GM12878 (cell line): ENCODE results near the gene ADGRG1. TPM values are rescaled to one million over a fixed set of nuclear protein-coding genes. Genes with fewer than 3 reads are reported as not detected.
"Not testable (repeated sequence)": the region's sequence is repeated elsewhere in the genome, so short reads cannot be mapped to it uniquely, and the experiment has no call there.

ENCODE experiments used
- ATAC-seq: fragments of 200-7000 bp; cut with Tn5 transposase; 3 replicates; pipeline ENCODE4 v1.9.1; 2020; ENCODE audit warnings: mild to moderate bottlenecking, moderate library complexity
- BruUV-seq: library from RNA; stranded (reverse); fragments of 400-500 nt; replicated peaks from 2 replicates; lab custom pipeline; 2021; lab: Mats Ljungman, UMichigan
- CTCF ChIA-PET: fragments of 300-600 bp; sonication (Branson Sonifier 250); formaldehyde crosslinking; extraction: SDS; loops from one replicate; lab custom pipeline; 2021; ENCODE audit warnings: inconsistent platforms; lab: Yijun Ruan, JAX
- POLR2A ChIA-PET: fragments of 350-600 bp; formaldehyde crosslinking; extraction: SDS; loops from one replicate; lab custom pipeline; 2021; ENCODE audit warnings: inconsistent platforms; lab: Charles Lee
- RAD21 ChIA-PET: fragments of 300-600 bp; sonication (Branson Sonifier 250); formaldehyde crosslinking; loops from one replicate; lab custom pipeline; 2023; ENCODE audit warnings: antibody characterized with exemption; ENCODE audit not compliant: unreplicated experiment; lab: Charles Lee
- SMC1A ChIA-PET: fragments of 300-600 bp; sonication (Branson Sonifier 250); formaldehyde crosslinking; loops from one replicate; lab custom pipeline; 2023; ENCODE audit not compliant: unreplicated experiment, uncharacterized antibody; lab: Charles Lee
- DNase-seq: peaks from one replicate; pipeline ENCODE4 v3.0.0-alpha.2; 2011; ENCODE audit warnings: low read depth, low spot score
- FAIRE-seq: peaks from 3 replicates; lab custom pipeline; 2011; peaks lifted over from hg19 to GRCh38; lab: Jason Lieb, UNC
- H2AFZ ChIP-seq: 2 replicates; pipeline ENCODE4 v1.6.0; 2011; ENCODE audit warnings: low read depth, low read length, control low read depth; ENCODE audit not compliant: control insufficient read depth
- H3K27ac ChIP-seq: 2 replicates; pipeline ENCODE4 v1.5.1; 2011; ENCODE audit warnings: control low read depth; ENCODE audit not compliant: control insufficient read depth, insufficient read depth
- H3K27me3 ChIP-seq, 2 experiments: replicated peaks in 1 of 2; 2 replicates each; pipeline versions ENCODE4 v1.6.0 to v1.6.1; 2011; ENCODE audit warnings: low read length in 1 of 2; ENCODE audit not compliant: control insufficient read depth in 2 of 2, insufficient read depth in 2 of 2
- H3K36me3 ChIP-seq, 2 experiments: 2 replicates each; pipeline ENCODE4 v1.5.1; 2011; ENCODE audit warnings: low read length in 1 of 2; ENCODE audit not compliant: control insufficient read depth in 2 of 2, insufficient read depth in 2 of 2
- H3K4me1 ChIP-seq: 2 replicates; pipeline ENCODE4 v1.6.1; 2011; ENCODE audit warnings: mild to moderate bottlenecking, low read length, moderate library complexity, mixed read lengths; ENCODE audit not compliant: control insufficient read depth, insufficient read depth
- H3K4me2 ChIP-seq: 2 replicates; pipeline ENCODE4 v1.6.0; 2011; ENCODE audit warnings: control low read depth; ENCODE audit not compliant: control insufficient read depth, insufficient read depth
- H3K4me3 ChIP-seq: fragments of 200-600 bp; sonication (generic); 2 replicates; pipeline ENCODE4 v1.5.1; 2016
- H3K79me2 ChIP-seq: 2 replicates; pipeline ENCODE4 v1.6.0; 2011; ENCODE audit warnings: low read length; ENCODE audit not compliant: control insufficient read depth, insufficient read depth
- H3K9ac ChIP-seq: 2 replicates; pipeline ENCODE4 v1.8.0; 2011; ENCODE audit warnings: low read length, control low read depth, mixed read lengths; ENCODE audit not compliant: control insufficient read depth, insufficient read depth
- H3K9me3 ChIP-seq: replicated peaks from 3 replicates; pipeline ENCODE4 v1.5.1; 2011; ENCODE audit warnings: mild to moderate bottlenecking, low read length; ENCODE audit not compliant: control insufficient read depth, insufficient read depth
- H4K20me1 ChIP-seq: 2 replicates; pipeline ENCODE4 v1.6.0; 2011; ENCODE audit not compliant: control insufficient read depth, insufficient read depth
- ZBED1 ChIP-seq: IDR thresholded peaks from 2 replicates; pipeline ENCODE4 v1.6.1; 2016; ENCODE audit warnings: borderline replicate concordance
- WGBS: methylation state at CpG from one replicate; pipeline ENCODE4 v1.1.6; 2016; ENCODE audit warnings: low lambda C conversion rate; ENCODE audit not compliant: insufficient replicate concordance, insufficient coverage; ENCODE audit errors: missing lambda C conversion rate; 5-methylcytosine and 5-hydroxymethylcytosine counted together
- in situ Hi-C: fragments of 300-500 bp; cut with MboI; formaldehyde crosslinking; loops from 9 replicates; pipeline ENCODE4 v1.14.3; 2018; ENCODE audit warnings: mixed read lengths
- intact Hi-C: fragments of 100-400 bp; cut with micrococcal nuclease; formaldehyde crosslinking; loops from one replicate; pipeline ENCODE4 v1.14.2; 2022; ENCODE audit not compliant: unreplicated experiment
- polyA plus RNA-seq, 11 experiments: library from polyadenylated mRNA; depleted of rRNA in 4 of 11; unstranded in 6 of 11; stranded (reverse) in 5 of 11; fragments of >200 nt; fragmentation: Nextera tagmentation in 4 of 11; fragmentation: Illumina TruSeq in 1 of 11; extraction: Ambion mirVana in 4 of 11; extraction: Trizol in 1 of 11; gene quantifications; 1 replicate in 1 of 11; 2 replicates in 10 of 11; pipeline versions ENCODE4 v1.2.1 to v1.2.3, GENCODE V29; 2011 to 2016; ENCODE audit warnings: inconsistent platforms in 2 of 11, missing spikeins in 2 of 11, low read depth in 1 of 11
- total RNA-seq, 4 experiments: library from RNA; depleted of rRNA in 3 of 4; stranded (reverse); fragments of >200 nt in 3 of 4; fragmentation: Illumina TruSeq in 1 of 4; extraction: Trizol in 1 of 4; gene quantifications; 2 replicates each; pipeline versions ENCODE4 v1.2.1 to v1.2.3, GENCODE V29; 2013 to 2021
- TF ChIP-seq, protein P1 (sequence below): IDR thresholded peaks from 2 replicates; pipeline ENCODE4 v1.6.1; 2012; ENCODE audit warnings: mild to moderate bottlenecking, low read depth, low read length
- TF ChIP-seq, protein P2 (sequence below): fragments of 450-650 bp; conservative IDR thresholded peaks from 2 replicates; pipeline ENCODE4 v1.6.1; 2017; ENCODE audit warnings: mild to moderate bottlenecking, moderate library complexity

ADGRG1 gene
- total and polyA plus RNA-seq, 10 of the 15 experiments (the other 5 are each of a cell fraction or from before 2014, with no cell fraction given) = 0.07 to 2.0 (median 0.75) TPM

- TF ChIP-seq, protein P1, sequence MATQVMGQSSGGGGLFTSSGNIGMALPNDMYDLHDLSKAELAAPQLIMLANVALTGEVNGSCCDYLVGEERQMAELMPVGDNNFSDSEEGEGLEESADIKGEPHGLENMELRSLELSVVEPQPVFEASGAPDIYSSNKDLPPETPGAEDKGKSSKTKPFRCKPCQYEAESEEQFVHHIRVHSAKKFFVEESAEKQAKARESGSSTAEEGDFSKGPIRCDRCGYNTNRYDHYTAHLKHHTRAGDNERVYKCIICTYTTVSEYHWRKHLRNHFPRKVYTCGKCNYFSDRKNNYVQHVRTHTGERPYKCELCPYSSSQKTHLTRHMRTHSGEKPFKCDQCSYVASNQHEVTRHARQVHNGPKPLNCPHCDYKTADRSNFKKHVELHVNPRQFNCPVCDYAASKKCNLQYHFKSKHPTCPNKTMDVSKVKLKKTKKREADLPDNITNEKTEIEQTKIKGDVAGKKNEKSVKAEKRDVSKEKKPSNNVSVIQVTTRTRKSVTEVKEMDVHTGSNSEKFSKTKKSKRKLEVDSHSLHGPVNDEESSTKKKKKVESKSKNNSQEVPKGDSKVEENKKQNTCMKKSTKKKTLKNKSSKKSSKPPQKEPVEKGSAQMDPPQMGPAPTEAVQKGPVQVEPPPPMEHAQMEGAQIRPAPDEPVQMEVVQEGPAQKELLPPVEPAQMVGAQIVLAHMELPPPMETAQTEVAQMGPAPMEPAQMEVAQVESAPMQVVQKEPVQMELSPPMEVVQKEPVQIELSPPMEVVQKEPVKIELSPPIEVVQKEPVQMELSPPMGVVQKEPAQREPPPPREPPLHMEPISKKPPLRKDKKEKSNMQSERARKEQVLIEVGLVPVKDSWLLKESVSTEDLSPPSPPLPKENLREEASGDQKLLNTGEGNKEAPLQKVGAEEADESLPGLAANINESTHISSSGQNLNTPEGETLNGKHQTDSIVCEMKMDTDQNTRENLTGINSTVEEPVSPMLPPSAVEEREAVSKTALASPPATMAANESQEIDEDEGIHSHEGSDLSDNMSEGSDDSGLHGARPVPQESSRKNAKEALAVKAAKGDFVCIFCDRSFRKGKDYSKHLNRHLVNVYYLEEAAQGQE = no peak
- no peak for TF ChIP-seq ZBED1
- TF ChIP-seq, protein P2, sequence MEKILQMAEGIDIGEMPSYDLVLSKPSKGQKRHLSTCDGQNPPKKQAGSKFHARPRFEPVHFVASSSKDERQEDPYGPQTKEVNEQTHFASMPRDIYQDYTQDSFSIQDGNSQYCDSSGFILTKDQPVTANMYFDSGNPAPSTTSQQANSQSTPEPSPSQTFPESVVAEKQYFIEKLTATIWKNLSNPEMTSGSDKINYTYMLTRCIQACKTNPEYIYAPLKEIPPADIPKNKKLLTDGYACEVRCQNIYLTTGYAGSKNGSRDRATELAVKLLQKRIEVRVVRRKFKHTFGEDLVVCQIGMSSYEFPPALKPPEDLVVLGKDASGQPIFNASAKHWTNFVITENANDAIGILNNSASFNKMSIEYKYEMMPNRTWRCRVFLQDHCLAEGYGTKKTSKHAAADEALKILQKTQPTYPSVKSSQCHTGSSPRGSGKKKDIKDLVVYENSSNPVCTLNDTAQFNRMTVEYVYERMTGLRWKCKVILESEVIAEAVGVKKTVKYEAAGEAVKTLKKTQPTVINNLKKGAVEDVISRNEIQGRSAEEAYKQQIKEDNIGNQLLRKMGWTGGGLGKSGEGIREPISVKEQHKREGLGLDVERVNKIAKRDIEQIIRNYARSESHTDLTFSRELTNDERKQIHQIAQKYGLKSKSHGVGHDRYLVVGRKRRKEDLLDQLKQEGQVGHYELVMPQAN = no peak
These were observed 83.6 kb downstream of the ADGRG1 start (continued) for GRCh38 chr16:57711993-57712392.

- H3K79me2 ChIP-seq, H3K36me3 ChIP-seq, DNase-seq, H3K4me2 ChIP-seq, H2AFZ ChIP-seq, BruUV-seq, in situ Hi-C loops, H3K4me1 ChIP-seq, RAD21 ChIA-PET, SMC1A ChIA-PET, H4K20me1 ChIP-seq, H3K9me3 ChIP-seq, ATAC-seq, POLR2A ChIA-PET, FAIRE-seq, H3K27me3 ChIP-seq, H3K27ac ChIP-seq, H3K9ac ChIP-seq, intact Hi-C loops, H3K4me3 ChIP-seq: not testable (repeated sequence)
- CTCF ChIA-PET = interaction anchor here (1.5 to 1.6 kb wide), 2 partner anchors 112 to 136 kb away, joined by 4 to 5 read pairs; no protein-coding TSS in a partner anchor
- WGBS = 23% methylated on average over 6 of the region's 6 CpGs
These were observed 84.1 kb downstream of the ADGRG1 start for GRCh38 chr16:57712569-57712968.
